ENCODE measurements around the gene BAG2.
A peak's percentile ranks its signal among the peaks of the same experiment; 100 is the strongest.

The BAG2 gene

DNA sequence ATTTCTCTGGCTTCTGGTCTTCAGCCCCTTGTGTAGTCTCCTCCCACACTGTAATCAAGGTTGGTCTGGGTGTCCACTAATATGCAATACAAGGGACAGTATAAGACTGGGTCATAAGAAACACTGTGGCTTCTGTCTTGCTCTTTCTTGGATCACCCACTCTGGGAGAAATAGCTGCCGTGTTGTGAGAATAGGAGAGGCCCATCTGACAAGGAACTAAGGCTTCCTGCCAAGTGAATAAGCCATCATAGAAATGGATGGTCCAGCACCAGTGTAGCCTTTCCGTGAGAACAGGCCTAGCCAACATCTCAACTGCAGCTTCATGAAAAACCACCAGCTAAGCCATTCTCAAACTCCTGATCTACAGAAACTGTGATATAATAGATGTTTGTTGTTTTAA lies 23.3 kb downstream of the BAG2 start:
- TF ChIP-seq, protein P1, sequence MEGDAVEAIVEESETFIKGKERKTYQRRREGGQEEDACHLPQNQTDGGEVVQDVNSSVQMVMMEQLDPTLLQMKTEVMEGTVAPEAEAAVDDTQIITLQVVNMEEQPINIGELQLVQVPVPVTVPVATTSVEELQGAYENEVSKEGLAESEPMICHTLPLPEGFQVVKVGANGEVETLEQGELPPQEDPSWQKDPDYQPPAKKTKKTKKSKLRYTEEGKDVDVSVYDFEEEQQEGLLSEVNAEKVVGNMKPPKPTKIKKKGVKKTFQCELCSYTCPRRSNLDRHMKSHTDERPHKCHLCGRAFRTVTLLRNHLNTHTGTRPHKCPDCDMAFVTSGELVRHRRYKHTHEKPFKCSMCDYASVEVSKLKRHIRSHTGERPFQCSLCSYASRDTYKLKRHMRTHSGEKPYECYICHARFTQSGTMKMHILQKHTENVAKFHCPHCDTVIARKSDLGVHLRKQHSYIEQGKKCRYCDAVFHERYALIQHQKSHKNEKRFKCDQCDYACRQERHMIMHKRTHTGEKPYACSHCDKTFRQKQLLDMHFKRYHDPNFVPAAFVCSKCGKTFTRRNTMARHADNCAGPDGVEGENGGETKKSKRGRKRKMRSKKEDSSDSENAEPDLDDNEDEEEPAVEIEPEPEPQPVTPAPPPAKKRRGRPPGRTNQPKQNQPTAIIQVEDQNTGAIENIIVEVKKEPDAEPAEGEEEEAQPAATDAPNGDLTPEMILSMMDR (conservative IDR thresholded peaks at IDR 0.05), result no peak
- TF ChIP-seq ZFX (IDR thresholded peaks at IDR 0.05), result no peak
- no peak overlapping the region for H3K27ac ChIP-seq

- TF ChIP-seq, protein P1 (conservative IDR thresholded peaks at IDR 0.05), result peak; percentile 6; the same call in 1 of the 2 replicates
- no peak for TF ChIP-seq ZFX (IDR thresholded peaks at IDR 0.05)
- peak overlapping the region; percentile 70 for H3K27ac ChIP-seq
Measured at GRCh38 chr6:57198926-57199636, 27.0 kb downstream of the BAG2 start.

- TF ChIP-seq ZFX (IDR thresholded peaks at IDR 0.05), result no peak
- TF ChIP-seq, protein P1 (conservative IDR thresholded peaks at IDR 0.05), result no peak
- no peak overlapping the region for H3K27ac ChIP-seq
Measured at GRCh38 chr6:57201718-57202117, 29.6 kb downstream of the BAG2 start.

- TF ChIP-seq, protein P1 (conservative IDR thresholded peaks at IDR 0.05), result no peak
- TF ChIP-seq ZFX (IDR thresholded peaks at IDR 0.05), result no peak
- H3K27ac ChIP-seq, result no peak overlapping the region
Measured at GRCh38 chr6:57205550-57206328, 33.6 kb downstream of the BAG2 start.

DNA sequence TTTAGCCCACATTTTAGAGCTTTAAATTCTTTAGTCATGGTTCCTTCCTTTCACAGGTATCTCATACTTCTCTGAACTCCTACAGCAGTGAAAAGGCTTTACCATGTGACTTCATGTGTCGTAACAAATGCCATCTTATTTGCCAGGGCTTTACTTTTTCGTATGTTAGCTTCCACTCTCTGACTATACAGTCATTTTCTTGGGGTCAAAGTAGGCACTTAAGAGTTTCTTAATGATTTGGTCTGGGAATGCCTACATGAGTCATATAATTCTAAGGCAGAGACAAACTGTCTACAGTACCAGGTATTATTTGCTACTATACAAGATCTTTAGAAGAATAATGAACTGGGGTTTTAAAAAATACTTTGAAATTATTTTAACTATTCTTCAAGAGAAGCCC lies 35.0 kb downstream of the BAG2 start:
- H3K27ac ChIP-seq, result no peak overlapping the region
- TF ChIP-seq ZFX (IDR thresholded peaks at IDR 0.05), result no peak

DNA sequence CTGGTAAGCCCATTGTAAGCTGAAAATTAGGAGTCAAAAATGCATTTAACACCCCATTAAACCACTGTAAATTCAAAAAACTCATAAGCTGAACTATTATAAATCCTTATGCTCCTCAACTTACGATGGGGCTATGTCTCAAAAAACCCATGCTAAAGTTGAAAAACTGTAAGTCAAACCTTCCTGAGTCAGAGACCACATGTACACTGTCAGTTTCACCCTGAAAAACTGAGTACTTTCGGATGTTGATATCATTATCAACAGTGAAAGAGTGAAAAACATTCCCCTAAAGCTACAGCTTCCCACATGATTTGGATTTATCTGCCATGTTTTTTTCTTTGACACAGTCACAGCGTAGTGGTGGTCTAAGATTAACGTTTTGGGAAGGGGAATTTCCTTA lies 35.7 kb downstream of the BAG2 start:
- no peak overlapping the region for H3K27ac ChIP-seq
- no peak for TF ChIP-seq ZFX (IDR thresholded peaks at IDR 0.05)
- TF ChIP-seq, protein P1 (conservative IDR thresholded peaks at IDR 0.05), result no peak

DNA sequence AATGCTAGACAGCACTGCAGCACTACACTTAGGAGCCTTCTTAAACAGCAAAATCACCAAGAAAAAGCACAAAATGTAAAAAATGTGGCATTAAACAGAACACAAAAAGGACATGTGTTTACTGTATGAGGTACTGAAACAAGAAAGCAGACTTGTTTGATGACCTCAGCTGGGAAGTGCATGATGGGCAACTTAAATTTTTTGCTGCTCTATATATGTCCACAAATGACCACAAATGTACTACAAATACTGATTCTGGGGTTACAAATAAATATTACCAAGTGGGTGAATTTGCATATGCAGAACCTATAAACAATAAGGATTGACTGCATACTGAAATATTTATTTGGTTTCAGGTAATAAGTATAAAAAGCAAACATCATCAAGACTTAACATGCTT lies 36.9 kb downstream of the BAG2 start:
- TF ChIP-seq, protein P1 (conservative IDR thresholded peaks at IDR 0.05), result no peak
- no peak for TF ChIP-seq ZFX (IDR thresholded peaks at IDR 0.05)
- no peak overlapping the region for H3K27ac ChIP-seq
